SH-SY5Y (cell line): ENCODE measurements around the gene GJB5.

Experiments
- GATA2 ChIP-seq: IDR thresholded peaks from 2 replicates; pipeline ENCODE4 v1.6.1; 2011; ENCODE audit warnings: mild to moderate bottlenecking, low read depth, low read length
- GATA3 ChIP-seq: IDR thresholded peaks from 2 replicates; pipeline ENCODE4 v1.6.1; 2011; ENCODE audit warnings: low read depth, mild to moderate bottlenecking, low read length, moderate library complexity

DNA sequence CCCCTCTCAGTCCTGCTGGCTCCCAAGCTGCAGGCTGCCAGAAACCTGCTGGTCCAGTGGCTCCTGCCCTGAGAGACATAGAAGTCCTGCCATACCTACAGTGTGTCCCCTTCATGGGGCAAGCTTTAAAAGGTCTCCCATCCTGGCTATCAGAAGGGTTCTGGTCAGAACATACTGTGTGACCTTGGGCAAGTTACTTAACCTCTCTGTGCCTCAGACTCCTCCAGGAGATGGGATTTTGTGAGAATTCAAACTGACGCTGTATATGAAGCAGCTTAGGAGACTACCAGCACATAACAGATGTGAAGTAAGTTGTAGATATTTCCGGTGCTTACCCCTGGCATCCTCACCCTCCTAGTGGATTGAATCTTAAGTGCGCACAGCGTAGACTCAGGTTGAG is 8.7 kb upstream of the GJB5 start:
- TF ChIP-seq GATA2, result no peak
- TF ChIP-seq GATA3, result no peak
